Mesenchymal stem cell (in vitro differentiated cells and primary cell): Measurements from ENCODE around the gene OGFR.

Source experiments
- DNase-seq: peaks from one replicate; pipeline ENCODE4 v3.0.0-alpha.2; 2013
- H2AFZ ChIP-seq: one replicate; pipeline ENCODE4 v1.6.1; 2013; ENCODE audit warnings: low read depth, mild to moderate bottlenecking, control low read depth, inconsistent platforms, low read length, moderate library complexity
- H2AK5ac ChIP-seq: 2 replicates; pipeline ENCODE4 v1.6.1; 2013; ENCODE audit warnings: low read length, moderate library complexity, mild to moderate bottlenecking, inconsistent platforms; ENCODE audit not compliant: severe bottlenecking
- H2BK120ac ChIP-seq: one replicate; pipeline ENCODE4 v1.6.1; 2013; ENCODE audit warnings: low read depth, mild to moderate bottlenecking, inconsistent platforms, low read length, moderate library complexity
- H2BK12ac ChIP-seq, 2 experiments: one replicate each; pipeline ENCODE4 v1.6.1; 2013; ENCODE audit warnings: inconsistent platforms in 2 of 2, low read length in 2 of 2, mild to moderate bottlenecking in 2 of 2, moderate library complexity in 2 of 2, control low read depth in 1 of 2
- H2BK15ac ChIP-seq: one replicate; pipeline ENCODE4 v1.6.1; 2013; ENCODE audit warnings: mild to moderate bottlenecking, low read depth, inconsistent platforms; ENCODE audit not compliant: poor library complexity, severe bottlenecking
- H2BK5ac ChIP-seq: 2 replicates; pipeline ENCODE4 v1.6.1; 2013; ENCODE audit warnings: low read depth, mild to moderate bottlenecking, low read length, control low read depth, inconsistent platforms; ENCODE audit not compliant: poor library complexity, severe bottlenecking
- H3K14ac ChIP-seq, 2 experiments: one replicate each; pipeline ENCODE4 v1.6.1; 2013; ENCODE audit warnings: inconsistent platforms in 2 of 2, low read length in 2 of 2, control low read depth in 1 of 2, mild to moderate bottlenecking in 1 of 2, moderate library complexity in 1 of 2
- H3K18ac ChIP-seq, 2 experiments: one replicate each; pipeline ENCODE4 v1.6.1; 2013; ENCODE audit warnings: inconsistent platforms in 2 of 2, low read length in 2 of 2, control low read depth in 1 of 2, low read depth in 1 of 2, mild to moderate bottlenecking in 1 of 2
- H3K23ac ChIP-seq, 2 experiments: one replicate each; pipeline ENCODE4 v1.6.1; 2013; ENCODE audit warnings: inconsistent platforms in 2 of 2, low read length in 2 of 2, mild to moderate bottlenecking in 2 of 2, moderate library complexity in 2 of 2, control low read depth in 1 of 2
- H3K27ac ChIP-seq: 2 replicates; pipeline ENCODE4 v1.5.1; 2013; ENCODE audit warnings: mild to moderate bottlenecking, moderate library complexity, low read length, control low read depth, inconsistent platforms; ENCODE audit not compliant: poor library complexity, severe bottlenecking
- H3K27me3 ChIP-seq, 2 experiments: 2 replicates each; pipeline versions ENCODE4 v1.6.1 to v1.7.0; 2013; ENCODE audit warnings: low read length in 2 of 2, mild to moderate bottlenecking in 2 of 2, moderate library complexity in 2 of 2, control low read depth in 1 of 2, inconsistent platforms in 1 of 2; ENCODE audit not compliant: control insufficient read depth in 1 of 2, insufficient read depth in 1 of 2
- H3K36me3 ChIP-seq, 2 experiments: 2 replicates each; pipeline versions ENCODE4 v1.6.1 to v1.7.0; 2013; ENCODE audit warnings: low read length in 2 of 2, control low read depth in 1 of 2, inconsistent platforms in 1 of 2, low read depth in 1 of 2, mild to moderate bottlenecking in 1 of 2; ENCODE audit not compliant: insufficient read depth in 2 of 2, control insufficient read depth in 1 of 2
- H3K4ac ChIP-seq, 2 experiments: one replicate each; pipeline ENCODE4 v1.6.1; 2013; ENCODE audit warnings: inconsistent platforms in 2 of 2, low read length in 2 of 2, mild to moderate bottlenecking in 2 of 2, moderate library complexity in 2 of 2, control low read depth in 1 of 2, low read depth in 1 of 2
- H3K4me1 ChIP-seq: 2 replicates; pipeline ENCODE4 v1.6.1; 2013; ENCODE audit warnings: low read depth, low read length, control low read depth; ENCODE audit not compliant: control insufficient read depth, insufficient read depth
- H3K4me2 ChIP-seq: 2 replicates; pipeline ENCODE4 v1.6.1; 2013; ENCODE audit warnings: low read length, mild to moderate bottlenecking, inconsistent platforms; ENCODE audit not compliant: poor library complexity, severe bottlenecking
- H3K4me3 ChIP-seq, 2 experiments: 2 replicates each; pipeline versions ENCODE4 v1.5.1 to v1.7.0; 2013; ENCODE audit warnings: low read length in 2 of 2, mild to moderate bottlenecking in 2 of 2, control low read depth in 1 of 2, low read depth in 1 of 2; ENCODE audit not compliant: insufficient read depth in 1 of 2
- H3K79me1 ChIP-seq: replicated peaks from 2 replicates; pipeline ENCODE4 v1.6.1; 2013; ENCODE audit warnings: mild to moderate bottlenecking, control low read depth, low read length, inconsistent platforms; ENCODE audit not compliant: poor library complexity, severe bottlenecking
- H3K9ac ChIP-seq: 2 replicates; pipeline ENCODE4 v1.7.0; 2013; ENCODE audit warnings: mild to moderate bottlenecking, low read length, moderate library complexity
- H3K9me3 ChIP-seq: 2 replicates; pipeline ENCODE4 v1.7.0; 2013; ENCODE audit warnings: mild to moderate bottlenecking, low read length; ENCODE audit not compliant: control insufficient read depth
- H4K8ac ChIP-seq: one replicate; pipeline ENCODE4 v1.6.1; 2013; ENCODE audit warnings: inconsistent platforms, mild to moderate bottlenecking, low read length, moderate library complexity
- H4K91ac ChIP-seq: one replicate; pipeline ENCODE4 v1.6.1; 2013; ENCODE audit warnings: mild to moderate bottlenecking, low read length, inconsistent platforms
- WGBS: methylation state at CpG from one replicate; pipeline ENCODE4 v1.1.7; 2013; ENCODE audit warnings: mixed read lengths; 5-methylcytosine and 5-hydroxymethylcytosine counted together

The OGFR gene

DNA sequence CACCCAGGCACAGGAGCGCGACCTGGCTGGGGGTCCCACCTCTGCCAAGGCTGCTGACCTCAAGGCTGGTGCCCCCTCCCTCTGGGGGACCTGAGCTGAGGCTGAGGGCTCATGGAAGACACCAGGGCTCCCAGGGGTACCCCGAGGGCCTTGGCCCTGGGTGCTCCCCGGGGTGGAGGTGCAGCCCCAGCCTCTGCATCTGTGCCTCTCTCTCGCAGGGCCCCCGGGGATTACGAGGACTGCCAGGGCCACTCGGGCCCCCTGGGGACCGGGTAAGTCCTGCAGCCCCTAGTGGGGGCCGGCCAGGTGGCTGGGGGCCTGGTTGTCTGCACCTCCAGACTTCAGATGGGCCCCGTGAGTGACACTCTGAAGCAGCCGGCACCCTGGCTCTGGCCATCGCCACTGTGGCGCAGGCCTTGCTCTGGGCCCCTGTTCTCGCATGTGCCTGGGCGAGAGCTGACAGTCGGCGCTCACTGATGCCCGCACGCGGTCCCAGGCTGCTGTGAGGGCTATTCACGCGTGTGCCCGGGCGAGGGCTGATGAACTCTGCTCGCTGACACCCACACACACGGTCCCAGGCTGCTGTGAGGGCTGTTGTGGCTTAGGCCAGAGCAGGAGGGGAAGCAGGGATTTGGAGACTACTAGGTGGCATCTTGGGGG lies 21.5 kb downstream of the OGFR start:
- H2BK12ac ChIP-seq: no peak overlapping the region
- DNase-seq: no peak
- H3K4me1 ChIP-seq: peaks cover 28% of the 10 kb centered on the region
- H3K27me3 ChIP-seq: peaks cover 0 to 24% of the 10 kb centered on the region in 2 experiments
- H3K9ac ChIP-seq: no peak overlapping the region
- H3K79me1 ChIP-seq: no peaks in the 10 kb centered on the region
- H2AFZ ChIP-seq: no peak overlapping the region
- H2BK5ac ChIP-seq: no peak overlapping the region
- no peak overlapping the region for H3K4me2 ChIP-seq
- H3K27ac ChIP-seq: no peak overlapping the region
- H3K18ac ChIP-seq: no peak overlapping the region
- no peak overlapping the region for H2BK15ac ChIP-seq
- no peak overlapping the region for H4K91ac ChIP-seq
- 85% methylated on average over 27 of the region's 27 CpGs for whole genome bisulfite sequencing
- H3K9me3 ChIP-seq: no peaks in the 10 kb centered on the region
- H2BK120ac ChIP-seq: no peak overlapping the region
- no peaks in the 10 kb centered on the region for H3K36me3 ChIP-seq
- H3K14ac ChIP-seq: no peak overlapping the region
- H3K23ac ChIP-seq: no peak overlapping the region
- no peak overlapping the region for H2AK5ac ChIP-seq
- no peak overlapping the region for H4K8ac ChIP-seq
- no peak overlapping the region for H3K4me3 ChIP-seq
- no peak overlapping the region for H3K4ac ChIP-seq

DNA sequence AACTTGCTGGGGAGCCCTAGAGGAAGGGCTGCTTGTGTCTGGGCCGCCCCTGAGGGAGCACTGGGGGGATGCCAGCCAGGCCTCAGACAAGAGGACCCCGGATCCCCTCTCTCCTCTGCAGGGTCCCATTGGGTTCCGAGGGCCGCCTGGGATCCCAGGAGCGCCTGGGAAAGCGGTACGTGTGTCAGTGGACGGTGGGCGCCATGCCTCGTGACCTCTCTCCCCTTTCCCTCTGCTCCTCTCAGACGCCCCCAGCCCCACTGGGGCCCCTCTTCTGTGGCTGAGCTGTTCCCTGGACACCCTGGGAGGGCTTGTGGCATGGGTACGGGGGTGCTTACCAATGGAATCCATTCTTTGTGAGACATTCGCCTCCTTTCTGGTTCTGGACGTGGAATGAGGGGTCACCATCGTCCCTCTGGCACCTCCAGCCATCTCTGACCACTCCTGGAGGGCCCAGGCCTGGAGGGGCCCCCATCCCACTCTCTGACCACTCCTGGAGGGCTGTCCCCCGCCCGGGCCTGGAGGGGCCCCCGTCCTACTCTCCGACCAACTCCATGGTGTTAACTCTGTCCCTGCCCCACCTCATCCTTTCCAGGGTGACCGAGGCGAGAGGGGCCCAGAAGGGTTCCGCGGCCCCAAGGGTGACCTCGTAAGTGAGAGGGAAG lies 22.1 kb downstream of the OGFR start:
- H3K4ac ChIP-seq: no peak overlapping the region
- no peak overlapping the region for H2BK120ac ChIP-seq
- no peak overlapping the region for H3K9ac ChIP-seq
- H3K4me1 ChIP-seq: peaks cover 29% of the 10 kb centered on the region
- no peak for DNase-seq
- no peak overlapping the region for H3K4me2 ChIP-seq
- no peak overlapping the region for H4K8ac ChIP-seq
- H3K4me3 ChIP-seq: no peak overlapping the region
- no peak overlapping the region for H4K91ac ChIP-seq
- H2BK15ac ChIP-seq: peak overlapping the region; percentile 50
- no peak overlapping the region for H3K14ac ChIP-seq
- H2BK5ac ChIP-seq: no peak overlapping the region
- H2BK12ac ChIP-seq: no peak overlapping the region
- no peaks in the 10 kb centered on the region for H3K9me3 ChIP-seq
- peaks cover 0 to 28% of the 10 kb centered on the region in 2 experiments for H3K27me3 ChIP-seq
- H3K18ac ChIP-seq: no peak overlapping the region
- H3K36me3 ChIP-seq: no peaks in the 10 kb centered on the region
- no peak overlapping the region for H3K23ac ChIP-seq
- H3K79me1 ChIP-seq: no peaks in the 10 kb centered on the region
- 92% methylated on average over 13 of the region's 24 CpGs for WGBS
- H2AFZ ChIP-seq: no peak overlapping the region
- no peak overlapping the region for H2AK5ac ChIP-seq
- no peak overlapping the region for H3K27ac ChIP-seq

DNA sequence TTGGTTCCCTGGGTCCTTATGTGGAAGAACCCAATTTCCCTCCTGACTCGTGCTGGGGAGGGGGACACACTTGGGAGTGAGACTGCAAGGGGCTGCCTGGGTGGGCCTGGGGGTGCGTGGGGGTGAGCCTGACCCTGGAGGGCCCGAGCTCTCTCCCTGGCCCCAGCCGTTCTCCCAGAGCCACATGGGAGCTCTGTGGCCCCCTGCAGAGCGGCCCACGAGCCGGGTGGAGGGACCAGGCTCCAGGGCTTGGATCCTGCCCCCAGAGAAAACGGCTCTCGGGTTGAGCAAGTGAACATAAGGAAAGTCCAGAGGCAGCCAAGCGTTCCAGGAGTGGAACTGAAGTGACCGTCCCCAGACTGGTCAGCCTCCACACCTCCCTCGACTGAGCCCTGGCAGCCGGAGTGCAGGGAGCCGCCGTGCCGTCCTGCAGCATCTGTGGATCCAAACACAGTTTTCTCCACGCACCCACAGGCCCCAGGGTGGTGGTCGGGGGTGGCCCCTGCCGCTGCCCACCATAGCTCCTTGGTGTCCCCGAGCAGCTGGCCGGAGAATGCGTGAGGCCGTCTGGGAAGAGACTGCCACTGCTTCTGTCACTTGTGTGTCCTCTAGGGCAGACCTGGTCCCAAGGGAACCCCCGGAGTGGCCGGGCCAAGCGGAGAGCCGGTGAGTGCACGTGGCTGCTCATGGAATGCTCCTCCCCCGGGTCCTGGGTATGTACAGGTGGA lies 22.8 kb downstream of the OGFR start:
- H4K91ac ChIP-seq: peak overlapping the region; percentile 11
- no peak for DNase-seq

DNA sequence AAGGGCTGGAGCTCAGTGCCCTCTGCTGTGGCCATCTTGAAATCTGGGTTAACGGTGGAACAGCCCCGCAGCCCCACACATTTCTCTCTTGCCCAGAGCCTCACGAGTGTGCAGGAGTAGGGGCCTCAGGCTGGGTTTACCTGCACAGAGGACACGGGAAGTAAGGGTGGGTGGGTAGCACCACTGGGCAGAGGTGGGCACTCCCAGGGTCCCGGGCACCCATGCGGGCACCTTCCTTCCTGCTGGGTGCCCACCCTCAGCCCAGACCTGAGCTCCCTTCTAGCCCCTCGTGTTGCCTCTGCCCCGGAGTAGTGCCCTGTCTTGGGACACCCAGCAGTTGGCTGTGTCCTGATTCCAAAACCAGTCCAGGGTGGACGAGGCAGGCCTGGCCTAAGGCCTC lies 23.4 kb downstream of the OGFR start:
- Histone ChIP-seq H3K27ac (no peak overlapping the region), H3K4me1 (peaks cover 31% of the 10 kb centered on the region), H2AFZ (no peak overlapping the region), H2BK120ac (no peak overlapping the region), H3K4me2 (no peak overlapping the region), H3K23ac (no peak overlapping the region), H3K4ac (no peak overlapping the region), H3K4me3 (no peak overlapping the region), H4K91ac (no peak overlapping the region), H2AK5ac (no peak overlapping the region), H3K27me3 (peaks cover 0 to 39% of the 10 kb centered on the region in 2 experiments), H3K36me3 (no peaks in the 10 kb centered on the region), H4K8ac (no peak overlapping the region), H3K9me3 (no peaks in the 10 kb centered on the region), H2BK15ac (no peak overlapping the region), H2BK12ac (no peak overlapping the region), H3K14ac (no peak overlapping the region), H3K79me1 (no peaks in the 10 kb centered on the region), H2BK5ac (no peak overlapping the region), H3K18ac (no peak overlapping the region), H3K9ac (no peak overlapping the region)
- 89% methylated on average over 8 of the region's 9 CpGs for WGBS
- DNase-seq: no peak

More for the DNA sequence above, 22.8 kb downstream of the OGFR start:
- H3K18ac ChIP-seq: no peak overlapping the region
- peaks cover 30% of the 10 kb centered on the region for H3K4me1 ChIP-seq
- H2BK5ac ChIP-seq: no peak overlapping the region
- no peak overlapping the region for H2BK120ac ChIP-seq
- H3K4me3 ChIP-seq: no peak overlapping the region
- no peak overlapping the region for H3K9ac ChIP-seq
- H3K9me3 ChIP-seq: no peaks in the 10 kb centered on the region
- H2AFZ ChIP-seq: no peak overlapping the region
- no peak overlapping the region for H3K23ac ChIP-seq
- H3K4ac ChIP-seq: no peak overlapping the region
- H3K27ac ChIP-seq: no peak overlapping the region
- 86% methylated on average over 29 of the region's 29 CpGs for WGBS
- H3K27me3 ChIP-seq: peaks cover 0 to 33% of the 10 kb centered on the region in 2 experiments
- no peaks in the 10 kb centered on the region for H3K79me1 ChIP-seq
- no peak overlapping the region for H2AK5ac ChIP-seq
- no peak overlapping the region for H4K8ac ChIP-seq
- H3K4me2 ChIP-seq: no peak overlapping the region
- no peak overlapping the region for H3K14ac ChIP-seq
- H3K36me3 ChIP-seq: no peaks in the 10 kb centered on the region
- H2BK15ac ChIP-seq: no peak overlapping the region
- H2BK12ac ChIP-seq: no peak overlapping the region
